ENCODE results near the gene SRGN. TPM values are rescaled to one million over a fixed set of nuclear protein-coding genes. Genes with fewer than 3 reads are reported as not detected.

The SRGN gene, protein sequence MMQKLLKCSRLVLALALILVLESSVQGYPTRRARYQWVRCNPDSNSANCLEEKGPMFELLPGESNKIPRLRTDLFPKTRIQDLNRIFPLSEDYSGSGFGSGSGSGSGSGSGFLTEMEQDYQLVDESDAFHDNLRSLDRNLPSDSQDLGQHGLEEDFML
- 25.7 and 49.1 TPM in 2 replicates for total RNA-seq

DNA sequence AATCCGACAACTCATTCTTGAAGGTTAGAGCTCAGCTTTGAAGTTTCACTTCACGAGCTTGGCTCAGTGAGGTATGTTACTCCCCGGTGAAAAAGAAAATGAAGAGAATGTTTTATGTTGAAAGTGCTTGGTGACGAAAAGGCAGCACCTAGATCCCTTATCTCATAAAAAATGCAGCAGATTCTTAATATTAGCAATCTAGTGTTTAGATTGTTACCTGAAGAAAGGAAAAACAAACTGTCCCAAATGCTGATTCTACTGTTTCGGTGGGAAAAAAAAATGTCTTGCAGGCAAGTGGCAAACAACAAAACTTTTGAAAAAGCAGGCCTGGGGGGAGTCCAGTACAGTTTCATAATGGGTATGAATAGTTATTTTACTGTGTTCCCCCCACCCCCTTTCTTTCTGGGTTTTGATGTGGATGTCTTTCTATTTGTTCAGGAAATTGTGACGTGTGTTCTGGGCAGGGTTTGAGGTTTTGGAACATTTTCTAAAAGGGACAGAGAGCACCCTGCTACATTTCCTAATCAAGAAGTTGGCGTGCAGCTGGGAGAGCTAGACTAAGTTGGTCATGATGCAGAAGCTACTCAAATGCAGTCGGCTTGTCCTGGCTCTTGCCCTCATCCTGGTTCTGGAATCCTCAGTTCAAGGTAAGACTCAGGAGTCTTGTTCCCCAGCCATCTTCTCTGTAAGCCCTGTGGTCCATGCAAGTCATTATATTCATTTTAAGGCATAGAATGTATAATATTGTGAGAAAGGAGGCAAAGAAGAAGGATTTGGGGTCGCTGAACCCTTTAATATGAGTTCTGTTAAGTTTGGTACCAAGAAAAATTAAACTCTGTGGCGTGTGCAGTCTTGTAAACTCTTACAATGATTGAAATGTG, at the start of gene SRGN:
TSS of gene SRGN (plus strand) at position 514 of the 881 bp plus-strand sequence. CDS start at position 569, 55 bp downstream.

GRCh38 chr10:69123747-69124562, 36.1 kb downstream of the SRGN start, which contains the start of gene VPS26A:
VPS26A (plus strand) TSS chr10:69124178; CDS start chr10:69124278, 100 bp downstream.

Small RNA genes within 50 kb of the gene (small RNA-seq; reads per million reads assigned to genes)
- not detected for gene RF00017

Other genes with a start within 250 kb of the SRGN start
- 40.4 and 45.7 TPM in 2 replicates for gene DDX50, start 186.8 kb upstream of the SRGN start, total RNA-seq
- 63.2 and 106 TPM in 2 replicates for gene DDX21, start 131.9 kb upstream of the SRGN start, total RNA-seq
- gene KIFBP, start 99.3 kb upstream of the SRGN start, total RNA-seq: 34.5 and 45.0 TPM in 2 replicates
- gene VPS26A, start 36.1 kb downstream of the SRGN start, total RNA-seq: 21.5 and 24.6 TPM in 2 replicates
- gene SUPV3L1, start 92.1 kb downstream of the SRGN start, total RNA-seq: 23.1 and 27.6 TPM in 2 replicates
- 0.20 TPM in 1 of 2 replicates, not detected in the other for gene HKDC1, start 132.2 kb downstream of the SRGN start, total RNA-seq
- 84.5 and 112 TPM in 2 replicates for gene HK1, start 190.4 kb downstream of the SRGN start, total RNA-seq

Measured in subcutaneous preadipocyte (primary cell).